Endodermal cell (in vitro differentiated cells): ENCODE measurements around the gene RPL39. TPM values are rescaled to one million over a fixed set of nuclear protein-coding genes. Genes with fewer than 3 reads are reported as not detected.
A peak's percentile ranks its signal among the peaks of the same experiment; 100 is the strongest.

Experiments used
- DNase-seq: peaks from one replicate; pipeline ENCODE4 v3.0.0-alpha.2; 2017
- H3K27ac ChIP-seq: 2 replicates; pipeline ENCODE4 v1.5.1; 2013; ENCODE audit warnings: mild to moderate bottlenecking, low read depth, low read length, moderate library complexity
- H3K27me3 ChIP-seq: 2 replicates; pipeline ENCODE4 v1.6.1; 2013; ENCODE audit warnings: mild to moderate bottlenecking, low read length, moderate library complexity; ENCODE audit not compliant: insufficient read depth, control insufficient read depth, poor library complexity, severe bottlenecking
- H3K36me3 ChIP-seq: 2 replicates; pipeline ENCODE4 v1.7.0; 2013; ENCODE audit warnings: mild to moderate bottlenecking, low read length, moderate library complexity; ENCODE audit not compliant: control insufficient read depth, insufficient read depth
- H3K4me1 ChIP-seq: one replicate; pipeline ENCODE4 v1.7.0; 2013; ENCODE audit warnings: low read length; ENCODE audit not compliant: control insufficient read depth, insufficient read depth
- H3K4me3 ChIP-seq: 2 replicates; pipeline ENCODE4 v1.5.1; 2013; ENCODE audit warnings: mild to moderate bottlenecking, low read length, moderate library complexity
- H3K9ac ChIP-seq: 2 replicates; pipeline ENCODE4 v1.6.1; 2013; ENCODE audit warnings: mild to moderate bottlenecking, low read length, moderate library complexity; ENCODE audit not compliant: poor library complexity, severe bottlenecking; ENCODE audit errors: extremely low read depth
- H3K9me3 ChIP-seq: 2 replicates; pipeline ENCODE4 v1.6.1; 2013; ENCODE audit warnings: mild to moderate bottlenecking, low read length, moderate library complexity; ENCODE audit not compliant: control insufficient read depth
- H3K27ac Mint-ChIP-seq: 2 replicates; pipeline ENCODE4 v1.8.0; 2020; ENCODE audit warnings: mixed read lengths
- H3K27me3 Mint-ChIP-seq: 2 replicates; pipeline ENCODE4 v1.8.0; 2021; ENCODE audit warnings: mild to moderate bottlenecking, mixed read lengths; ENCODE audit not compliant: insufficient read depth
- H3K36me3 Mint-ChIP-seq: 2 replicates; pipeline ENCODE4 v1.8.0; 2020; ENCODE audit warnings: low read depth, mixed read lengths
- H3K4me1 Mint-ChIP-seq: 2 replicates; pipeline ENCODE4 v1.8.0; 2020; ENCODE audit warnings: mixed read lengths
- H3K4me3 Mint-ChIP-seq: 2 replicates; pipeline ENCODE4 v1.8.0; 2020; ENCODE audit warnings: mild to moderate bottlenecking, moderate library complexity, mixed read lengths
- H3K9me3 Mint-ChIP-seq: 2 replicates; pipeline ENCODE4 v1.8.0; 2020; ENCODE audit warnings: mild to moderate bottlenecking, mixed read lengths
- WGBS, 2 experiments: methylation state at CpG; one replicate each; pipeline versions ENCODE4 v1.1.5 to v1.1.7; 2013; ENCODE audit warnings: missing lambda C conversion rate in 2 of 2, mixed read lengths in 1 of 2; ENCODE audit not compliant: insufficient coverage in 1 of 2, insufficient read length in 1 of 2; 5-methylcytosine and 5-hydroxymethylcytosine counted together
- total RNA-seq, 2 donors: library from RNA; stranded (reverse); fragmentation: NEBNext Ultra II Directional in 1 of 2; extraction: Animal tissue kit (Norgen Biotek cat#: 25700) in 1 of 2; gene quantifications; 2 replicates in 1 of 2; 3 replicates in 1 of 2; pipeline ENCODE4 v1.2.1, GENCODE V29; 2021
- TF ChIP-seq, protein P1 (sequence below): fragments of 200-600 bp; sonication (generic); conservative IDR thresholded peaks from 2 replicates; pipeline ENCODE4 v1.5.0; 2021; ENCODE audit warnings: antibody characterized with exemption, mild to moderate bottlenecking

Gene RPL39
- total RNA-seq, 2 donors from 2014 or later: 1,848 to 1,992 TPM

DNA sequence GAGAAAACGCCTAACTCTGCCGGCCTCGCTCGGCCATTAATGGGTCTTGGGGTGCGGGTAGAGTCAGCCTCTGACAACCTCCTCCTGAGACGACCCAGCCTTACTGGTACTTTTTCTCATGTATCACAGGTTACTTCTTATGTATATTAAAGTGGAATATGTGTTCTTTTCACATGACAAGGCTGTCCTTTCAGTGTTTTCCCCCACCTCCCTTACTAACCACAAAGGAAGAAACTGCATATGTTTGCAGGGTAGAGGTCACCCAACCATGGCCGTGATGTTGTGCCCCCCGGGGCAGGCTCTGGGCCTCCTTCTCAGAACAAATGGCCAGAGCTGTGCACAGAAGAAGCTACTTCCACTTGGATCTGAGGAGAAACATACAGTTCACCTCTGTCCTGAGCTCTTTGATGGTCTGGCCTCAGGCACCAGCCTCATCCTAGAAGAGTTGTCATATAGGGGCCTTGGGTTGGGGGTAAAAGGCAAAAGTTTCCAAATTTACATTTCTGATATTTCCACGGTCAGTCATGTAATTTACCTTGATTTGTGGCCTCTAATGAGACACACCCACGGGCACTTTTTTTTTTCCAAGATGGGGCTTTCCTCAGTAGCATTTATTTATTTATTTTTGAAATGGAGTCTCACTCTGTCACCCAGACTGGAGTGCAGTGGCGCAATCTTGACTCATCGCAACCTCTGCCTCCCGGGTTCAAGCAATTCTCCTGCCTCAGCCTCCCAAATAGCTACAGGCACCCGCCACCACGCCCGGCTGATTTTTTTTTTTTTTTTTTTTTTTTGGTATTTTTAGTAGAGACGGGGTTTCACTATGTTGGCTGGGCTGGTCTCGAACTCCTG is 31.2 kb downstream of the RPL39 start:
- Histone ChIP-seq H3K4me1 (no peaks in the 10 kb centered on the region), H3K36me3 (no peaks in the 10 kb centered on the region), H3K9ac (no peak overlapping the region), H3K4me3 (no peak overlapping the region), H3K9me3 (no peaks in the 10 kb centered on the region), H3K27me3 (peaks cover 13% of the 10 kb centered on the region), H3K27ac (no peak overlapping the region)
- no peak for DNase-seq
- no peak overlapping the region for H3K27ac Mint-ChIP-seq
- H3K36me3 Mint-ChIP-seq: peaks cover 2% of the 10 kb centered on the region
- H3K9me3 Mint-ChIP-seq: peaks cover 59% of the 10 kb centered on the region
- peaks cover 6% of the 10 kb centered on the region for H3K4me1 Mint-ChIP-seq
- H3K27me3 Mint-ChIP-seq: peaks cover 19% of the 10 kb centered on the region
- H3K4me3 Mint-ChIP-seq: peak overlapping the region; percentile 66
- TF ChIP-seq, protein P1, sequence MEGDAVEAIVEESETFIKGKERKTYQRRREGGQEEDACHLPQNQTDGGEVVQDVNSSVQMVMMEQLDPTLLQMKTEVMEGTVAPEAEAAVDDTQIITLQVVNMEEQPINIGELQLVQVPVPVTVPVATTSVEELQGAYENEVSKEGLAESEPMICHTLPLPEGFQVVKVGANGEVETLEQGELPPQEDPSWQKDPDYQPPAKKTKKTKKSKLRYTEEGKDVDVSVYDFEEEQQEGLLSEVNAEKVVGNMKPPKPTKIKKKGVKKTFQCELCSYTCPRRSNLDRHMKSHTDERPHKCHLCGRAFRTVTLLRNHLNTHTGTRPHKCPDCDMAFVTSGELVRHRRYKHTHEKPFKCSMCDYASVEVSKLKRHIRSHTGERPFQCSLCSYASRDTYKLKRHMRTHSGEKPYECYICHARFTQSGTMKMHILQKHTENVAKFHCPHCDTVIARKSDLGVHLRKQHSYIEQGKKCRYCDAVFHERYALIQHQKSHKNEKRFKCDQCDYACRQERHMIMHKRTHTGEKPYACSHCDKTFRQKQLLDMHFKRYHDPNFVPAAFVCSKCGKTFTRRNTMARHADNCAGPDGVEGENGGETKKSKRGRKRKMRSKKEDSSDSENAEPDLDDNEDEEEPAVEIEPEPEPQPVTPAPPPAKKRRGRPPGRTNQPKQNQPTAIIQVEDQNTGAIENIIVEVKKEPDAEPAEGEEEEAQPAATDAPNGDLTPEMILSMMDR: no peak
- 86% methylated on average over 15 of the region's 18 CpGs; no CpG with 5 or more reads in 1 of the 2 experiments for WGBS, 2 experiments

DNA sequence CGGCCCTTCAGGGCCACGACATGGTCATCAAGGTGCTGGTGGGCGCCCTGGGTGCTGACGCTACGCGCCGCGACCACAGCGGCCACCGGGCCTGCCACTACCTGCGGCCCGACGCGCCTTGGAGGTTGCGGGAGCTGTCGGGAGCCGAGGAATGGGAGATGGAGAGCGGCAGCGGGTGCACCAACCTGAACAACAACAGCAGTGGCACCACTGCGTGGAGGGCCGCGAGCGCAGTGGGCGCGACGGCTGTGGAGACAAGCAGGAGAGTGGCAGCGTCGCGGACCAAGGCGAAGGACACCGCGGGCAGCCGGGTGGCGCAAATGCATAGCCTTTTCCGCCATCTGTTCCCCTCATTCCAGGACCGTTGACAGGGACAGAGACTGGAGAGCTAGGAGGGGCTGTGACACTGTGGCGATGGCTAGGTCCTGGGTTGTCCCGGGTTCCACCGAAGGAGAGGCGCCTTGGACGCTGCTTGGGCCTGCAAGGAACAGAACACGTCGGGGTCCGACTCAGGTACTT is 32.1 kb downstream of the RPL39 start:
- Mint-ChIP-seq H3K4me3 (peak overlapping the region; percentile 66), H3K4me1 (peaks cover 6% of the 10 kb centered on the region), H3K9me3 (peaks cover 66% of the 10 kb centered on the region), H3K27me3 (peaks cover 19% of the 10 kb centered on the region), H3K36me3 (peaks cover 2% of the 10 kb centered on the region), H3K27ac (no peak overlapping the region)
- H3K4me1 ChIP-seq: no peaks in the 10 kb centered on the region
- H3K9me3 ChIP-seq: no peaks in the 10 kb centered on the region
- no peak overlapping the region for H3K27ac ChIP-seq
- H3K4me3 ChIP-seq: peak overlapping the region; percentile 67
- H3K36me3 ChIP-seq: no peaks in the 10 kb centered on the region
- DNase-seq: peak; percentile 67
- peaks cover 13% of the 10 kb centered on the region for H3K27me3 ChIP-seq
- H3K9ac ChIP-seq: no peak overlapping the region
- TF ChIP-seq, protein P1: no peak
- 24 to 54% methylated on average over 6 to 44 of the region's 44 CpGs for WGBS, 2 experiments

GRCh38 chrX:119758731-119759247 is 32.6 kb downstream of the RPL39 start:
- Mint-ChIP-seq H3K36me3 (peaks cover 2% of the 10 kb centered on the region), H3K4me3 (peak overlapping the region; percentile 66)
- H3K9ac ChIP-seq: no peak overlapping the region

More at GRCh38 chrX:119758731-119759247, 32.6 kb downstream of the RPL39 start:
- peak; percentile 80 for DNase-seq
- H3K4me3 ChIP-seq: peak overlapping the region; percentile 67
- TF ChIP-seq, protein P1: peak; percentile 40
- Mint-ChIP-seq H3K27me3 (peaks cover 19% of the 10 kb centered on the region), H3K27ac (no peak overlapping the region), H3K9me3 (peaks cover 66% of the 10 kb centered on the region), H3K4me1 (peaks cover 6% of the 10 kb centered on the region)
- 3% methylated on average over 54 of the region's 54 CpGs; no CpG with 5 or more reads in 1 of the 2 experiments for WGBS, 2 experiments
- no peaks in the 10 kb centered on the region for H3K36me3 ChIP-seq
- no peaks in the 10 kb centered on the region for H3K4me1 ChIP-seq
- H3K27ac ChIP-seq: no peak overlapping the region
- no peaks in the 10 kb centered on the region for H3K9me3 ChIP-seq
- peaks cover 13% of the 10 kb centered on the region for H3K27me3 ChIP-seq
